HCT116 (cell line): ENCODE measurements around the gene LIG3. TPM values are rescaled to one million over a fixed set of nuclear protein-coding genes. Genes with fewer than 3 reads are reported as not detected.

Experiments used
- ATAC-seq: fragments of 200-7000 bp; cut with Tn5 transposase; 2 replicates; pipeline ENCODE4 v1.9.1; 2020; ENCODE audit warnings: mild to moderate bottlenecking, moderate library complexity
- BruUV-seq: library from RNA; stranded (reverse); fragments of 400-500 nt; replicated peaks from 2 replicates; lab custom pipeline; 2021; lab: Mats Ljungman, UMichigan
- CTCF ChIA-PET: fragments of 300-600 bp; sonication (Branson Sonifier 250); formaldehyde crosslinking; loops from one replicate; lab custom pipeline; 2021; ENCODE audit warnings: antibody characterized with exemption; lab: Charles Lee
- POLR2A ChIA-PET: fragments of 300-600, 350-600 bp; sonication (Branson Sonifier 250); formaldehyde crosslinking; loops from one replicate; lab custom pipeline; 2021; ENCODE audit warnings: antibody characterized with exemption; lab: Charles Lee
- RAD21 ChIA-PET, 2 experiments: fragments of 300-600 bp; sonication (Branson Sonifier 250); formaldehyde crosslinking; loops; one replicate each; lab custom pipeline; 2023; ENCODE audit warnings: low total read pairs in 2 of 2; ENCODE audit not compliant: uncharacterized antibody in 2 of 2, unreplicated experiment in 2 of 2, low non-redundant PET in 1 of 2; lab: Charles Lee
- DNase-seq: peaks from one replicate; pipeline ENCODE4 v3.0.0-alpha.2; 2010; ENCODE audit warnings: low read depth, low spot score
- H2AFZ ChIP-seq: fragments of 200-600 bp; shearing (Covaris generic), sonication (generic); 2 replicates; pipeline ENCODE4 v1.6.1; 2017; ENCODE audit warnings: low read depth, mixed run types, mixed read lengths, antibody characterized with exemption, low read length; ENCODE audit not compliant: poor library complexity, severe bottlenecking
- H3K27ac ChIP-seq: 2 replicates; pipeline ENCODE4 v1.5.1; 2012; ENCODE audit warnings: low read depth, low read length
- H3K27me3 ChIP-seq: fragments of 200-600 bp; sonication (generic); 2 replicates; pipeline ENCODE4 v1.6.1; 2016; ENCODE audit warnings: mixed run types, low read length, mixed read lengths; ENCODE audit not compliant: insufficient read depth
- H3K36me3 ChIP-seq, 2 experiments: fragments of 200-500 bp in 1 of 2; fragments of 200-600 bp in 1 of 2; sonication (Bioruptor generic) in 1 of 2; sonication (generic) in 1 of 2; 2 replicates each; pipeline versions ENCODE4 v1.5.1 to v1.6.1; 2014 to 2016; ENCODE audit warnings: low read length in 2 of 2, inconsistent platforms in 1 of 2, mixed read lengths in 1 of 2, mixed run types in 1 of 2; ENCODE audit not compliant: insufficient read depth in 2 of 2, control insufficient read depth in 1 of 2
- H3K4me1 ChIP-seq, 2 experiments: fragments of 200-600 bp in 1 of 2; sonication (generic) in 1 of 2; 2 replicates each; pipeline versions ENCODE4 v1.5.1 to v1.6.1; 2012 to 2017; ENCODE audit warnings: low read length in 2 of 2, inconsistent platforms in 1 of 2, mild to moderate bottlenecking in 1 of 2, mixed read lengths in 1 of 2, mixed run types in 1 of 2, moderate library complexity in 1 of 2; ENCODE audit not compliant: insufficient read depth in 2 of 2, control insufficient read depth in 1 of 2
- H3K4me2 ChIP-seq: fragments of 200-600 bp; sonication (generic); 2 replicates; pipeline ENCODE4 v1.6.1; 2017; ENCODE audit warnings: mixed run types, low read length, mixed read lengths
- H3K4me3 ChIP-seq, 2 experiments: fragments of 200-600 bp in 1 of 2; sonication (generic) in 1 of 2; replicated peaks in 1 of 2; 2 replicates each; pipeline ENCODE4 v1.5.1; 2011 to 2016; ENCODE audit warnings: low read length in 2 of 2, control low read depth in 1 of 2, low read depth in 1 of 2, mild to moderate bottlenecking in 1 of 2, mixed read lengths in 1 of 2, mixed run types in 1 of 2
- H3K79me2 ChIP-seq: fragments of 200-600 bp; sonication (generic); 2 replicates; pipeline ENCODE4 v1.6.1; 2017; ENCODE audit warnings: mild to moderate bottlenecking, mixed run types, low read length, moderate library complexity, mixed read lengths; ENCODE audit not compliant: insufficient read depth
- H3K9ac ChIP-seq: fragments of 200-600 bp; sonication (generic); 2 replicates; pipeline ENCODE4 v1.6.1; 2016; ENCODE audit warnings: low read length, mixed read lengths
- H3K9me2 ChIP-seq: fragments of 200-600 bp; sonication (generic), shearing (Covaris generic); 2 replicates; pipeline ENCODE4 v1.6.1; 2017; ENCODE audit warnings: mixed run types, mild to moderate bottlenecking, moderate library complexity; ENCODE audit not compliant: insufficient read depth
- H3K9me3 ChIP-seq, 2 experiments: fragments of 200-500 bp in 1 of 2; fragments of 200-600 bp in 1 of 2; sonication (Bioruptor generic) in 1 of 2; sonication (generic) in 1 of 2; 2 replicates each; pipeline ENCODE4 v1.6.1; 2014 to 2017; ENCODE audit warnings: low read length in 2 of 2, mixed read lengths in 2 of 2, inconsistent platforms in 1 of 2, low read depth in 1 of 2, mild to moderate bottlenecking in 1 of 2, mixed run types in 1 of 2, moderate library complexity in 1 of 2; ENCODE audit not compliant: control insufficient read depth in 1 of 2, insufficient read depth in 1 of 2
- H4K20me1 ChIP-seq: fragments of 200-600 bp; sonication (generic), shearing (Covaris generic); 2 replicates; pipeline ENCODE4 v1.6.1; 2017; ENCODE audit warnings: mixed run types, mild to moderate bottlenecking, moderate library complexity; ENCODE audit not compliant: insufficient read depth
- EGR1 ChIP-seq: IDR thresholded peaks from 2 replicates; pipeline ENCODE4 v1.6.1; 2012; ENCODE audit warnings: low read depth
- EZH2 ChIP-seq: fragments of 200-600 bp; sonication (generic); IDR thresholded peaks from 2 replicates; pipeline ENCODE4 v1.6.1; 2017; ENCODE audit warnings: antibody characterized with exemption, mixed run types
- POLR2AphosphoS5 ChIP-seq: IDR thresholded peaks from 2 replicates; pipeline ENCODE4 v1.6.1; 2011; ENCODE audit warnings: mild to moderate bottlenecking, low read depth, low read length, moderate library complexity
- SP1 ChIP-seq: IDR thresholded peaks from 2 replicates; pipeline ENCODE4 v1.6.1; 2012; ENCODE audit warnings: low read depth
- SRF ChIP-seq: IDR thresholded peaks from 2 replicates; pipeline ENCODE4 v1.6.1; 2012; ENCODE audit warnings: low read depth
- intact Hi-C: fragments of 100-400 bp; cut with micrococcal nuclease; formaldehyde crosslinking; loops from 2 replicates; pipeline ENCODE4 v1.10.0; 2022
- total RNA-seq: library from RNA; stranded (reverse); gene quantifications from one replicate; pipeline ENCODE4 v1.2.1, GENCODE V29; 2021; ENCODE audit not compliant: unreplicated experiment
- TF ChIP-seq, protein P1 (sequence below): IDR thresholded peaks from 2 replicates; pipeline ENCODE4 v1.6.1; 2012; ENCODE audit warnings: low read depth

The LIG3 gene
- total RNA-seq, 1 experiment from 2014 or later, result 49.4 TPM

DNA sequence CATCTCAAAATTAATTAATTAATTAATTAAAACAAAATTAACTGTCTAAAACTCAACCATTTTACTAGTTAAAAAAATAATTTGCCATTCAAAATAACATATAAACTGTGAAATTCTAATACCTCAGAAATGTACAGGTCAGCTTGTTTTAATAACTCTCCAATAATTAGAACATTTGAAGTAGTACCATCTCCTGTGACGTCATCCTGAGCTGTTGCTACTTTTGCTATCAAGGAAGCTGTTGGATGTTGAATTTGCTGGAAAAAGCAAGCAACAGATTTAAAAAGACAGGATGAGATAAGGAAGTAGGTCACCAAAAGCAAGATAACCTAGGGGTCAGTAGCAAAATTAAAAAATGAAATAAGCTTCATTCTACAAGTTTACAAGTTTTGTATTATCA, 21.9 kb upstream of the LIG3 start:
- BruUV-seq, result no TSS peak
- Histone ChIP-seq H3K9ac (no peak overlapping the region), H3K79me2 (peaks cover 21% of the 10 kb centered on the region), H3K4me3 (no peak overlapping the region), H3K9me2 (no peaks in the 10 kb centered on the region), H3K36me3 (peaks cover 0 to 5% of the 10 kb centered on the region in 2 experiments; a peak in 1 of 4 replicates), H3K9me3 (no peaks in the 10 kb centered on the region), H3K4me2 (no peak overlapping the region), H3K27me3 (no peaks in the 10 kb centered on the region), H4K20me1 (no peaks in the 10 kb centered on the region), H2AFZ (no peak overlapping the region), H3K4me1 (peaks cover 7 to 14% of the 10 kb centered on the region in 2 experiments; a peak in 3 of 4 replicates), H3K27ac (no peak overlapping the region)
- ATAC-seq (no peak), DNase-seq (no peak)
- POLR2A ChIA-PET, result no interaction called here
- no peak for TF ChIP-seq EZH2
- TF ChIP-seq, protein P1, sequence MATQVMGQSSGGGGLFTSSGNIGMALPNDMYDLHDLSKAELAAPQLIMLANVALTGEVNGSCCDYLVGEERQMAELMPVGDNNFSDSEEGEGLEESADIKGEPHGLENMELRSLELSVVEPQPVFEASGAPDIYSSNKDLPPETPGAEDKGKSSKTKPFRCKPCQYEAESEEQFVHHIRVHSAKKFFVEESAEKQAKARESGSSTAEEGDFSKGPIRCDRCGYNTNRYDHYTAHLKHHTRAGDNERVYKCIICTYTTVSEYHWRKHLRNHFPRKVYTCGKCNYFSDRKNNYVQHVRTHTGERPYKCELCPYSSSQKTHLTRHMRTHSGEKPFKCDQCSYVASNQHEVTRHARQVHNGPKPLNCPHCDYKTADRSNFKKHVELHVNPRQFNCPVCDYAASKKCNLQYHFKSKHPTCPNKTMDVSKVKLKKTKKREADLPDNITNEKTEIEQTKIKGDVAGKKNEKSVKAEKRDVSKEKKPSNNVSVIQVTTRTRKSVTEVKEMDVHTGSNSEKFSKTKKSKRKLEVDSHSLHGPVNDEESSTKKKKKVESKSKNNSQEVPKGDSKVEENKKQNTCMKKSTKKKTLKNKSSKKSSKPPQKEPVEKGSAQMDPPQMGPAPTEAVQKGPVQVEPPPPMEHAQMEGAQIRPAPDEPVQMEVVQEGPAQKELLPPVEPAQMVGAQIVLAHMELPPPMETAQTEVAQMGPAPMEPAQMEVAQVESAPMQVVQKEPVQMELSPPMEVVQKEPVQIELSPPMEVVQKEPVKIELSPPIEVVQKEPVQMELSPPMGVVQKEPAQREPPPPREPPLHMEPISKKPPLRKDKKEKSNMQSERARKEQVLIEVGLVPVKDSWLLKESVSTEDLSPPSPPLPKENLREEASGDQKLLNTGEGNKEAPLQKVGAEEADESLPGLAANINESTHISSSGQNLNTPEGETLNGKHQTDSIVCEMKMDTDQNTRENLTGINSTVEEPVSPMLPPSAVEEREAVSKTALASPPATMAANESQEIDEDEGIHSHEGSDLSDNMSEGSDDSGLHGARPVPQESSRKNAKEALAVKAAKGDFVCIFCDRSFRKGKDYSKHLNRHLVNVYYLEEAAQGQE, result no peak
- no peak for TF ChIP-seq POLR2AphosphoS5
- TF ChIP-seq SP1, result no peak
- TF ChIP-seq EGR1, result no peak
- TF ChIP-seq SRF, result no peak
- CTCF ChIA-PET, result no interaction called here
- RAD21 ChIA-PET, result no interaction called here
- intact Hi-C loops, result no loop called here
